ENCODE measurements around the gene ADORA1. TPM values are rescaled to one million over a fixed set of nuclear protein-coding genes. Genes with fewer than 3 reads are reported as not detected.

Gene ADORA1
- not detected for polyA plus RNA-seq (2012; ENCODE audit: low read depth, missing spikeins)

- TF ChIP-seq PAX5 (IDR thresholded peaks at IDR 0.05; ENCODE audit: insufficient read depth, low read length, severe bottlenecking) (no peak), TAF1 (IDR thresholded peaks at IDR 0.05; ENCODE audit: low read depth, low read length) (no peak), POLR2A (IDR thresholded peaks at IDR 0.05; ENCODE audit: low read depth, low read length) (no peak), POU2F2 (IDR thresholded peaks at IDR 0.05; ENCODE audit: low read depth, low read length) (no peak), SPI1 (IDR thresholded peaks at IDR 0.05; ENCODE audit: low read depth, low read length) (no peak), POLR2AphosphoS5 (IDR thresholded peaks at IDR 0.05; ENCODE audit: low read depth, low read length) (no peak)
- DNase-seq (ENCODE audit: insufficient read length, low spot score) (no peak), FAIRE-seq (no peak)
Observed at GRCh38 chr1:203127666-203128430, at the start of gene ADORA1. ADORA1 (plus strand) TSS chr1:203127726; CDS start chr1:203128842, 1,116 bp downstream.

GRCh38 chr1:203077956-203078355, 49.6 kb upstream of the ADORA1 start:
- TF ChIP-seq POLR2AphosphoS5 (IDR thresholded peaks at IDR 0.05; ENCODE audit: low read depth, low read length) (no peak), SPI1 (IDR thresholded peaks at IDR 0.05; ENCODE audit: low read depth, low read length) (no peak), POU2F2 (IDR thresholded peaks at IDR 0.05; ENCODE audit: low read depth, low read length) (no peak), POLR2A (IDR thresholded peaks at IDR 0.05; ENCODE audit: low read depth, low read length) (no peak), PAX5 (IDR thresholded peaks at IDR 0.05; ENCODE audit: insufficient read depth, low read length, severe bottlenecking) (no peak), TAF1 (IDR thresholded peaks at IDR 0.05; ENCODE audit: low read depth, low read length) (no peak)
- DNase-seq (ENCODE audit: insufficient read length, low spot score), result no peak
- FAIRE-seq, result no peak

- FAIRE-seq (no peak), DNase-seq (ENCODE audit: insufficient read length, low spot score) (no peak)
- TF ChIP-seq POLR2A (IDR thresholded peaks at IDR 0.05; ENCODE audit: low read depth, low read length) (no peak), SPI1 (IDR thresholded peaks at IDR 0.05; ENCODE audit: low read depth, low read length) (no peak), POU2F2 (IDR thresholded peaks at IDR 0.05; ENCODE audit: low read depth, low read length) (no peak), PAX5 (IDR thresholded peaks at IDR 0.05; ENCODE audit: insufficient read depth, low read length, severe bottlenecking) (no peak), POLR2AphosphoS5 (IDR thresholded peaks at IDR 0.05; ENCODE audit: low read depth, low read length) (no peak), TAF1 (IDR thresholded peaks at IDR 0.05; ENCODE audit: low read depth, low read length) (no peak)
Observed at GRCh38 chr1:203078478-203078877, 49.0 kb upstream of the ADORA1 start.

GRCh38 chr1:203080456-203080855, 47.1 kb upstream of the ADORA1 start:
- TF ChIP-seq PAX5 (IDR thresholded peaks at IDR 0.05; ENCODE audit: insufficient read depth, low read length, severe bottlenecking) (no peak), POLR2A (IDR thresholded peaks at IDR 0.05; ENCODE audit: low read depth, low read length) (no peak), POLR2AphosphoS5 (IDR thresholded peaks at IDR 0.05; ENCODE audit: low read depth, low read length) (no peak), TAF1 (IDR thresholded peaks at IDR 0.05; ENCODE audit: low read depth, low read length) (no peak), POU2F2 (IDR thresholded peaks at IDR 0.05; ENCODE audit: low read depth, low read length) (no peak), SPI1 (IDR thresholded peaks at IDR 0.05; ENCODE audit: low read depth, low read length) (no peak)
- DNase-seq (ENCODE audit: insufficient read length, low spot score) (no peak), FAIRE-seq (no peak)

GRCh38 chr1:203081465-203082230, 45.9 kb upstream of the ADORA1 start:
- no peak for FAIRE-seq

GRCh38 chr1:203082231-203082505, 45.4 kb upstream of the ADORA1 start:
- DNase-seq (ENCODE audit: insufficient read length, low spot score), result no peak
- no peak for TF ChIP-seq POLR2A (IDR thresholded peaks at IDR 0.05; ENCODE audit: low read depth, low read length)
- no peak for TF ChIP-seq POLR2AphosphoS5 (IDR thresholded peaks at IDR 0.05; ENCODE audit: low read depth, low read length)
- no peak for TF ChIP-seq SPI1 (IDR thresholded peaks at IDR 0.05; ENCODE audit: low read depth, low read length)
- no peak for TF ChIP-seq PAX5 (IDR thresholded peaks at IDR 0.05; ENCODE audit: insufficient read depth, low read length, severe bottlenecking)
- TF ChIP-seq POU2F2 (IDR thresholded peaks at IDR 0.05; ENCODE audit: low read depth, low read length), result no peak
- no peak for TF ChIP-seq TAF1 (IDR thresholded peaks at IDR 0.05; ENCODE audit: low read depth, low read length)
- no peak for FAIRE-seq

More at GRCh38 chr1:203081465-203082230, 45.9 kb upstream of the ADORA1 start:
- TF ChIP-seq POU2F2 (IDR thresholded peaks at IDR 0.05; ENCODE audit: low read depth, low read length) (no peak), TAF1 (IDR thresholded peaks at IDR 0.05; ENCODE audit: low read depth, low read length) (no peak), POLR2A (IDR thresholded peaks at IDR 0.05; ENCODE audit: low read depth, low read length) (no peak), PAX5 (IDR thresholded peaks at IDR 0.05; ENCODE audit: insufficient read depth, low read length, severe bottlenecking) (no peak), SPI1 (IDR thresholded peaks at IDR 0.05; ENCODE audit: low read depth, low read length) (no peak), POLR2AphosphoS5 (IDR thresholded peaks at IDR 0.05; ENCODE audit: low read depth, low read length) (no peak)
- no peak for DNase-seq (ENCODE audit: insufficient read length, low spot score)

- no peak for FAIRE-seq
- TF ChIP-seq POLR2AphosphoS5 (IDR thresholded peaks at IDR 0.05; ENCODE audit: low read depth, low read length), result no peak
- no peak for TF ChIP-seq POU2F2 (IDR thresholded peaks at IDR 0.05; ENCODE audit: low read depth, low read length)
- no peak for TF ChIP-seq PAX5 (IDR thresholded peaks at IDR 0.05; ENCODE audit: insufficient read depth, low read length, severe bottlenecking)
- TF ChIP-seq SPI1 (IDR thresholded peaks at IDR 0.05; ENCODE audit: low read depth, low read length), result no peak
- TF ChIP-seq POLR2A (IDR thresholded peaks at IDR 0.05; ENCODE audit: low read depth, low read length), result no peak
- DNase-seq (ENCODE audit: insufficient read length, low spot score), result no peak
Observed at GRCh38 chr1:203082571-203083462, 44.7 kb upstream of the ADORA1 start.

- FAIRE-seq (no peak), DNase-seq (ENCODE audit: insufficient read length, low spot score) (no peak)
- TF ChIP-seq SPI1 (IDR thresholded peaks at IDR 0.05; ENCODE audit: low read depth, low read length) (no peak), POLR2AphosphoS5 (IDR thresholded peaks at IDR 0.05; ENCODE audit: low read depth, low read length) (no peak), POLR2A (IDR thresholded peaks at IDR 0.05; ENCODE audit: low read depth, low read length) (no peak), POU2F2 (IDR thresholded peaks at IDR 0.05; ENCODE audit: low read depth, low read length) (no peak), TAF1 (IDR thresholded peaks at IDR 0.05; ENCODE audit: low read depth, low read length) (no peak), PAX5 (IDR thresholded peaks at IDR 0.05; ENCODE audit: insufficient read depth, low read length, severe bottlenecking) (no peak)
Observed at GRCh38 chr1:203083463-203083921, 44.0 kb upstream of the ADORA1 start.
